ENCODE data around the gene HTR3E. TPM values are rescaled to one million over a fixed set of nuclear protein-coding genes. Genes with fewer than 3 reads are reported as not detected.

Gene HTR3E
- total and polyA plus RNA-seq, 2 experiments from 2014 or later = not detected

DNA sequence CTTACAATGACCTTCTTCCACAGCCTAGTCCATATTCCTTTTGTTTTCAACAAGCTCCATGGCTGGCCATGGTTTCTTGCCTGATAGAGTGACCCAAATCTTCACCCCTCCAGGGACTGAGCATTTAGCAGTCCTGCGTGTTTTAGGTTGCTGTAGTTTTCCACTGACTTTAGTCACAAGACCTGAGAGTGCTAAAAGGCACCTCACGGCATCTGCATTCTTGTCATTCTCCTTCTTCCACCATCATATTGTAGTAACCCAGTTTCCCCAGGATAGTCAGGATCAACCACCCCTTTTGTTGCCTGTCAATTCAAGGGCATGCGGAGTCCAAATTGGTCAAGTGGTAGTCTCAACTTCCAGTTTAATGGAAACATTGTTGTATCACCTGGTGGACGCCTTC, 23.2 kb upstream of the HTR3E start:
- Histone ChIP-seq H3K36me3 (ENCODE audit: low read depth) (no peaks in the 10 kb centered on the region), H2AFZ (no peak overlapping the region), H4K20me1 (ENCODE audit: insufficient read depth) (no peaks in the 10 kb centered on the region), H3K4me2 (ENCODE audit: unreplicated experiment) (no peak overlapping the region), H3K27me3 (replicated peaks; ENCODE audit: insufficient read depth) (peaks cover 9% of the 10 kb centered on the region), H3K27ac (no peak overlapping the region), H3F3A (ENCODE audit: insufficient read depth) (no peaks in the 10 kb centered on the region), H3K9me3 (ENCODE audit: low read depth) (no peaks in the 10 kb centered on the region), H3K9ac (no peak overlapping the region), H3K9me2 (ENCODE audit: insufficient read depth) (no peaks in the 10 kb centered on the region), H3K79me2 (ENCODE audit: insufficient read depth) (no peaks in the 10 kb centered on the region), H3K4me1 (ENCODE audit: insufficient read depth) (no peaks in the 10 kb centered on the region), H3K4me3 (no peak overlapping the region)
- TF ChIP-seq EZH2 (IDR thresholded peaks at IDR 0.05; ENCODE audit: insufficient read depth, poor library complexity, severe bottlenecking) (no peak), EZH2phosphoT487 (IDR thresholded peaks at IDR 0.05; ENCODE audit: insufficient read depth, low read depth) (no peak)
- DNase-seq = no peak
- in situ Hi-C loops (cut with MboI) = no loop called here
- WGBS, 2 experiments (ENCODE audit: low coverage in 1 of 2, low lambda C conversion rate in 2 of 2, missing lambda C conversion rate in 2 of 2) = 44 to 49% methylated on average over 4 of the region's 4 CpGs

DNA sequence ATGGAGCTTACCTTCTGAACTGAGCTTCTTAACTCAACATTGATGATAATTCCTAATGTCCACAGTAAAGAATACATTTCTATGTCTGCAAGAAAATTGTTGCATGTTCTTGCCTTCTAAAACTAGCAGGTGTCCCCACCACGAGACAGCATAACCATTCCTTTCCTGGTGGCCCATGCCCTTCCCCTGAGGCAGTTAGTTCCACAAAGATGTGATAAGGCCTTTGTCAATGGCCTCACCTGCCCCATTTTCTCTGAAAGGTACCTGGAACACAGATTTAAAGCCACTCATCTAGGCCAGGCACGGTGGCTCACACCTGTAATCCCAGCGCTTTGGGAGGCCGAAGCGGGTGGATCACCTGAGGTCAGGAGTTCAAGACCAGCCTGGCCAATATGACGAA, 21.0 kb upstream of the HTR3E start:
- no peak for DNase-seq
- Histone ChIP-seq H3K4me1 (ENCODE audit: insufficient read depth) (no peaks in the 10 kb centered on the region), H3K36me3 (ENCODE audit: low read depth) (no peaks in the 10 kb centered on the region)

DNA sequence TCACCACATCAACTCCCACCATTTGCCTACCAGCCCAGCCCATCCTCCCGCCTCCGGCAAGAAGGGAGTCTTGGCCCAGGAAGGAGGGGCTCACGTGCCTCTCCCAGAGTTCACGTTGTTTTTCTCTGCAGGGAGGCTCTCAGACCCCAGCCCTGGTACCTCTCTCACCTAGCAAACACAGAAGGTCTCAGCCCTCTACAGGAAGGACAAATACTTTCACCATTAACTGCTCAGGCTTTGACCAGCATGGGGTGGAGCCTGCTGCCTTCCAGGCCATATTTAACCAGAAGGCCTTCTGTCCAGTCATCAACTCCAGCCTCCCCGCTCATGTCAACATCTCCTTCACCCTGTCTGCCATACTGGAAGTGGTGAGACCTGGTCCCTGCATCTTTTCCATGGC, 19.0 kb upstream of the HTR3E start:
- Histone ChIP-seq H4K20me1 (ENCODE audit: insufficient read depth) (no peaks in the 10 kb centered on the region), H3F3A (ENCODE audit: insufficient read depth) (no peaks in the 10 kb centered on the region), H3K36me3 (ENCODE audit: low read depth) (no peaks in the 10 kb centered on the region), H3K27ac (no peak overlapping the region), H3K4me3 (no peak overlapping the region), H3K9ac (no peak overlapping the region), H3K4me1 (ENCODE audit: insufficient read depth) (no peaks in the 10 kb centered on the region), H2AFZ (no peak overlapping the region), H3K9me3 (ENCODE audit: low read depth) (no peaks in the 10 kb centered on the region), H3K79me2 (ENCODE audit: insufficient read depth) (no peaks in the 10 kb centered on the region), H3K9me2 (ENCODE audit: insufficient read depth) (no peaks in the 10 kb centered on the region), H3K4me2 (ENCODE audit: unreplicated experiment) (no peak overlapping the region), H3K27me3 (replicated peaks; ENCODE audit: insufficient read depth) (peaks cover 9% of the 10 kb centered on the region)
- WGBS, 2 experiments (ENCODE audit: low coverage in 1 of 2, low lambda C conversion rate in 2 of 2, missing lambda C conversion rate in 2 of 2) = 69 to 71% methylated on average over 5 of the region's 5 CpGs
- TF ChIP-seq EZH2phosphoT487 (IDR thresholded peaks at IDR 0.05; ENCODE audit: insufficient read depth, low read depth) (no peak), EZH2 (IDR thresholded peaks at IDR 0.05; ENCODE audit: insufficient read depth, poor library complexity, severe bottlenecking) (no peak)
- DNase-seq = no peak
- in situ Hi-C loops (cut with MboI) = no loop called here

More for the DNA sequence above, 21.0 kb upstream of the HTR3E start:
- in situ Hi-C loops (cut with MboI) = no loop called here
- H3K79me2 ChIP-seq (ENCODE audit: insufficient read depth) = no peaks in the 10 kb centered on the region
- WGBS, 2 experiments (ENCODE audit: low coverage in 1 of 2, low lambda C conversion rate in 2 of 2, missing lambda C conversion rate in 2 of 2) = 69 to 71% methylated on average over 6 of the region's 6 CpGs
- no peaks in the 10 kb centered on the region for H3K9me3 ChIP-seq (ENCODE audit: low read depth)
- no peak overlapping the region for H3K4me3 ChIP-seq
- no peak overlapping the region for H3K4me2 ChIP-seq (ENCODE audit: unreplicated experiment)
- H3K27me3 ChIP-seq (replicated peaks; ENCODE audit: insufficient read depth) = peaks cover 9% of the 10 kb centered on the region
- H2AFZ ChIP-seq = no peak overlapping the region
- H3K9ac ChIP-seq = no peak overlapping the region
- TF ChIP-seq EZH2 (IDR thresholded peaks at IDR 0.05; ENCODE audit: insufficient read depth, poor library complexity, severe bottlenecking) (no peak), EZH2phosphoT487 (IDR thresholded peaks at IDR 0.05; ENCODE audit: insufficient read depth, low read depth) (no peak)
- no peaks in the 10 kb centered on the region for H3F3A ChIP-seq (ENCODE audit: insufficient read depth)
- H4K20me1 ChIP-seq (ENCODE audit: insufficient read depth) = no peaks in the 10 kb centered on the region
- H3K27ac ChIP-seq = no peak overlapping the region
- no peaks in the 10 kb centered on the region for H3K9me2 ChIP-seq (ENCODE audit: insufficient read depth)

DNA sequence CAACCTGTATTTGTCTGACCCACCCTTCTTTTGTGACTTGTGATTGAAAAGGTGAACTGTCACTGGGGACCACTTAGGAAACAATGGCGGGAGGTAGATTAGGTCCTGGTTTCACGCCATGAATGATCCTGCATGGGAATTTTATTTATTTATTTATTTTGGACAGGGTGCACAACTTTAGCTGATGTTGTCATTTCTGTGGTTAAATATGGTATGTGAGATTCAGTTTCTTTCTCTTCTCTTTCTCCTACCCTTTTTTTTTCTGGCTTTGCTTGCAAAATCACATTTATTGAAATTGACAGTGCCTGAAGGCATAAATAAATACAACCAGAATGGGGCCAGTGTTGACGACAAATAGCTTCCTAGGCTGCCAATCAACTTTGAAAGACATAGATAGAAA, 18.0 kb upstream of the HTR3E start:
- H3K4me3 ChIP-seq = no peak overlapping the region
- H3K9me3 ChIP-seq (ENCODE audit: low read depth) = no peaks in the 10 kb centered on the region
- H3F3A ChIP-seq (ENCODE audit: insufficient read depth) = no peaks in the 10 kb centered on the region
- no peaks in the 10 kb centered on the region for H3K4me1 ChIP-seq (ENCODE audit: insufficient read depth)
- H4K20me1 ChIP-seq (ENCODE audit: insufficient read depth) = no peaks in the 10 kb centered on the region
- no peaks in the 10 kb centered on the region for H3K79me2 ChIP-seq (ENCODE audit: insufficient read depth)
- no peaks in the 10 kb centered on the region for H3K36me3 ChIP-seq (ENCODE audit: low read depth)
- in situ Hi-C loops (cut with MboI) = no loop called here
- H3K27ac ChIP-seq = no peak overlapping the region
- H3K9me2 ChIP-seq (ENCODE audit: insufficient read depth) = no peaks in the 10 kb centered on the region
- no peak overlapping the region for H3K9ac ChIP-seq
- no peak overlapping the region for H2AFZ ChIP-seq
- DNase-seq = peak; percentile 33
- no peak overlapping the region for H3K4me2 ChIP-seq (ENCODE audit: unreplicated experiment)
- WGBS, 2 experiments (ENCODE audit: low coverage in 1 of 2, low lambda C conversion rate in 2 of 2, missing lambda C conversion rate in 2 of 2) = 61% methylated on average over 3 of the region's 3 CpGs
- TF ChIP-seq EZH2phosphoT487 (IDR thresholded peaks at IDR 0.05; ENCODE audit: insufficient read depth, low read depth) = no peak
- TF ChIP-seq EZH2 (IDR thresholded peaks at IDR 0.05; ENCODE audit: insufficient read depth, poor library complexity, severe bottlenecking) = no peak
- peaks cover 8% of the 10 kb centered on the region for H3K27me3 ChIP-seq (replicated peaks; ENCODE audit: insufficient read depth)
